B cell (primary cell): ENCODE data around the gene CNIH1.

Experiments used
- EZH2 ChIP-seq: IDR thresholded peaks from 2 replicates; pipeline ENCODE4 v1.6.1; 2012; ENCODE audit warnings: borderline replicate concordance, low read depth, mild to moderate bottlenecking, moderate library complexity, low read length; ENCODE audit not compliant: insufficient read depth, poor library complexity, severe bottlenecking
- TF ChIP-seq, protein P1 (sequence below): fragments of 200-600 bp; IDR thresholded peaks from one replicate; pipeline ENCODE4 v1.8.0; 2022; ENCODE audit warnings: antibody characterized with exemption, mild to moderate bottlenecking

DNA sequence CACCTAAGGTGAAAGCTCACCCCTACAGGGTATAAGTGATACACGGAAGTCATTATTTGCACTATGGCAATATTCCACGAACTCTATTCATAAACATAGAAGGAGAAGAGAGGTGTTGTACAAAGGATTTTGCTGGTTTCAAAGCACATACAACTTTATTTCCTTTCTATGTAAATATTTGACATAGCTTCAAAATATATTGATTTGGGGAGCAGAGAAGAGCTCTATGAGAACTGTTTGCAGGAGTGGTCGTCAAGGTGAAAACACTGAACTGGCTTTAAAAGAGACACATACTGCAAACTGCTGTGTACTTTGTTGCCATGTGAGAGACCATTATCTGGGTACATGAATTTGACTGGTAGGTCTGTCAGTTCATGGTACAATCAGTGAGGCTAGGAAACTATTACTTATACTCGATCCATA is 16.7 kb downstream of the CNIH1 start:
- TF ChIP-seq, protein P1, sequence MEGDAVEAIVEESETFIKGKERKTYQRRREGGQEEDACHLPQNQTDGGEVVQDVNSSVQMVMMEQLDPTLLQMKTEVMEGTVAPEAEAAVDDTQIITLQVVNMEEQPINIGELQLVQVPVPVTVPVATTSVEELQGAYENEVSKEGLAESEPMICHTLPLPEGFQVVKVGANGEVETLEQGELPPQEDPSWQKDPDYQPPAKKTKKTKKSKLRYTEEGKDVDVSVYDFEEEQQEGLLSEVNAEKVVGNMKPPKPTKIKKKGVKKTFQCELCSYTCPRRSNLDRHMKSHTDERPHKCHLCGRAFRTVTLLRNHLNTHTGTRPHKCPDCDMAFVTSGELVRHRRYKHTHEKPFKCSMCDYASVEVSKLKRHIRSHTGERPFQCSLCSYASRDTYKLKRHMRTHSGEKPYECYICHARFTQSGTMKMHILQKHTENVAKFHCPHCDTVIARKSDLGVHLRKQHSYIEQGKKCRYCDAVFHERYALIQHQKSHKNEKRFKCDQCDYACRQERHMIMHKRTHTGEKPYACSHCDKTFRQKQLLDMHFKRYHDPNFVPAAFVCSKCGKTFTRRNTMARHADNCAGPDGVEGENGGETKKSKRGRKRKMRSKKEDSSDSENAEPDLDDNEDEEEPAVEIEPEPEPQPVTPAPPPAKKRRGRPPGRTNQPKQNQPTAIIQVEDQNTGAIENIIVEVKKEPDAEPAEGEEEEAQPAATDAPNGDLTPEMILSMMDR: no peak
- TF ChIP-seq EZH2: no peak
